ENCODE data around the gene METTL23.
A peak's percentile ranks its signal among the peaks of the same experiment; 100 is the strongest.

METTL23 gene

GRCh38 chr17:76772842-76773525 lies 46.3 kb downstream of the METTL23 start:
- DNase-seq (ENCODE audit: low read depth): peak; percentile 93

- DNase-seq (ENCODE audit: low read depth): no peak
Observed at GRCh38 chr17:76775021-76775600, 48.5 kb downstream of the METTL23 start.

- DNase-seq (ENCODE audit: low read depth): peak; percentile 18
Observed at GRCh38 chr17:76781056-76781982, 54.7 kb downstream of the METTL23 start.

- no peak for DNase-seq (ENCODE audit: low read depth)
Observed at GRCh38 chr17:76783146-76783545, 56.5 kb downstream of the METTL23 start.

Measured in ELR (cell line).